Fibroblast of the aortic adventitia (primary cell): ENCODE data around the gene TAGLN2. TPM values are rescaled to one million over a fixed set of nuclear protein-coding genes. Genes with fewer than 3 reads are reported as not detected.

Experiments used
- DNase-seq: peaks from one replicate; pipeline ENCODE4 v3.0.0-alpha.2; 2010; ENCODE audit warnings: low read depth
- H3K4me3 ChIP-seq: 2 replicates; pipeline ENCODE4 v1.5.1; 2011; ENCODE audit warnings: low read depth, mild to moderate bottlenecking, control low read depth, low read length, moderate library complexity
- CTCF ChIP-seq: IDR thresholded peaks from 2 replicates; pipeline ENCODE4 v1.5.1; 2011; ENCODE audit warnings: mild to moderate bottlenecking, low read length, control low read depth, inconsistent platforms; ENCODE audit not compliant: insufficient read depth
- total RNA-seq: library from RNA; depleted of rRNA; stranded (reverse); fragments of >200 nt; gene quantifications from 2 replicates; pipeline ENCODE4 v1.2.3, GENCODE V29; 2012; ENCODE audit warnings: low replicate concordance

The TAGLN2 gene
- total RNA-seq, 1 donor: 228 TPM

GRCh38 chr1:159935719-159936272, 10.5 kb upstream of the TAGLN2 start:
- TF ChIP-seq CTCF: no peak
- no peak for DNase-seq
- no peak overlapping the region for H3K4me3 ChIP-seq

GRCh38 chr1:159935305-159935704, 10.0 kb upstream of the TAGLN2 start:
- no peak for DNase-seq
- H3K4me3 ChIP-seq: no peak overlapping the region
- no peak for TF ChIP-seq CTCF

- no peak for DNase-seq
- no peak for TF ChIP-seq CTCF
- no peak overlapping the region for H3K4me3 ChIP-seq
Observed at GRCh38 chr1:159934136-159935039, 9.1 kb upstream of the TAGLN2 start.

- H3K4me3 ChIP-seq: no peak overlapping the region
- no peak for TF ChIP-seq CTCF
- no peak for DNase-seq
Observed at GRCh38 chr1:159933347-159933746, 8.0 kb upstream of the TAGLN2 start.

GRCh38 chr1:159932296-159933285, 7.3 kb upstream of the TAGLN2 start:
- H3K4me3 ChIP-seq: no peak overlapping the region
- DNase-seq: no peak
- TF ChIP-seq CTCF: no peak

GRCh38 chr1:159931795-159932173, 6.5 kb upstream of the TAGLN2 start:
- no peak overlapping the region for H3K4me3 ChIP-seq
- no peak for DNase-seq
- TF ChIP-seq CTCF: no peak
